Stimulated activated CD4-positive, alpha-beta T cell treated with anti-CD3 and anti-CD28 coated beads, Interleukin-12 subunit alpha, Interleukin-12 subunit beta, amount 100 ng/mL, for 48 hours (primary cell): ENCODE results near the gene GTF2I.
"Not testable (repeated sequence)": the region's sequence is repeated elsewhere in the genome, so short reads cannot be mapped to it uniquely, and the experiment has no call there.

Experiments
- DNase-seq, 3 donors: peaks; one replicate each; pipeline ENCODE4 v3.0.0-alpha.2; 2020; ENCODE audit warnings: low read depth in 2 of 3, low spot score in 1 of 3

The GTF2I gene

DNA sequence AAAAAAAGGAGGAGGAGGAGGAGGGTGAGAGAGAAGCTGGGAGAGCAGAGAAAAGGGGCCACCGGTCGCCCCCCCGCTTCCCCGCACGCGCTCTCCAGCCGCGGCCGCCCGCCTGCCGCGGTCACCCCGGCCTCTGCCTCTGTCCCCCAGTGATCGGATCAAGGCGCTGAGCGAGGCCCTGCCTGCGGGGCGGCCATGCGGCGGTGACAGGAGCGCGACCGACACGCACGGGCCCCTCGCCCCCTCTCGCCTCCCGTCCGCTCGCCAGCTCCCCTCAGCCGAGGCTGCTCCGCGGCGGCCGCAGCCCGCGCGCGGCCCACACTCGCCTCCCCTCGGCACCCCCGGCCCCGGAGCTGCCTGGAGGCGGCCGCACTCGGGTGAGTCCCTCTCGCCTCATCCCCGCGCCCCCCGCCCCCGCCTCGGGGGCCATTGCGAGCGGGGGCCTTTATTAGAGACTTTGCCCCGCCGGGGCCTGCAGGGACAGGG lies at the start of gene GTF2I:
Gene GTF2I (plus strand): TSS at position 27 of the 486 bp plus-strand sequence. CDS start 31,411 bp downstream, outside the sequence.
- DNase-seq: peak in 1 of 3 donors; percentile 33

DNA sequence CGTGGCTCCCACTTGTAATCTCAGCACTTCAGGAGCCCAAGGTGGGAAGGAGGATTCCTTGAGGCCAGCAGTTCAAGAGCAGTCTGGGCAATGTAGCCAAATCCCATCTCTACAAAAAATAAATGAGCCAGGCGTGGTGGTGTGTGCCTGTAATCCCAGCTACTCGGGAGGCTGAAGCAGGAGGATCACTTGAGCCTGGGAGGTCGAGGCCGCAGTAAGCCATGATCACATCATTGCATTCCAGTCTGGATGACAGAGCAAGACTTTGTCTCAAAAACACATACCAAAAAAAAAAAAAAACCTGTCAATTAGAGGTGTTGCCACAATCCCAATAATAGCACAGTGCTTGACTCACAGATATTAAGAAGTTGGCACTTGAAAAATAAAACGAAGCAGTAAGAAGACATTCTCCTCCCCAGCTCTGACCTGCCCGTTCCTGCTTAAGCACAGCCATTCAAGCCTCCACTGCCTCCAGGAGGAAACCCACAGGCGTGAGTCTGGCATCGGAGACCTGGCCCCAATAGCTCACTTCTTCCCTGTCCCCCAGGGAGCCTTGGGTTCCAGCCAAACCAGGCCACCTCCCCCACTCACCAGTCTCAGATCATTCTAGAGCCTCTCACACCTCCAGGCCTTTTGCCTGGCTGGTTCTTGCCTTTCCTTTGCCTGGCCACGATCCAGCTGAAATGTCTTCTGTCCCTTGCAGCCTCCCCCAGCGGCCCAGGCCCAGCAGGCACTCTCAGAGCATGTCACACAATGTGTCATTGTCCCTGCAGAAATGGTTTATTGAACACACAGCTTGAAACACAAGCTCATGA lies 45.3 kb upstream of the GTF2I start:
- no peak for DNase-seq

DNA sequence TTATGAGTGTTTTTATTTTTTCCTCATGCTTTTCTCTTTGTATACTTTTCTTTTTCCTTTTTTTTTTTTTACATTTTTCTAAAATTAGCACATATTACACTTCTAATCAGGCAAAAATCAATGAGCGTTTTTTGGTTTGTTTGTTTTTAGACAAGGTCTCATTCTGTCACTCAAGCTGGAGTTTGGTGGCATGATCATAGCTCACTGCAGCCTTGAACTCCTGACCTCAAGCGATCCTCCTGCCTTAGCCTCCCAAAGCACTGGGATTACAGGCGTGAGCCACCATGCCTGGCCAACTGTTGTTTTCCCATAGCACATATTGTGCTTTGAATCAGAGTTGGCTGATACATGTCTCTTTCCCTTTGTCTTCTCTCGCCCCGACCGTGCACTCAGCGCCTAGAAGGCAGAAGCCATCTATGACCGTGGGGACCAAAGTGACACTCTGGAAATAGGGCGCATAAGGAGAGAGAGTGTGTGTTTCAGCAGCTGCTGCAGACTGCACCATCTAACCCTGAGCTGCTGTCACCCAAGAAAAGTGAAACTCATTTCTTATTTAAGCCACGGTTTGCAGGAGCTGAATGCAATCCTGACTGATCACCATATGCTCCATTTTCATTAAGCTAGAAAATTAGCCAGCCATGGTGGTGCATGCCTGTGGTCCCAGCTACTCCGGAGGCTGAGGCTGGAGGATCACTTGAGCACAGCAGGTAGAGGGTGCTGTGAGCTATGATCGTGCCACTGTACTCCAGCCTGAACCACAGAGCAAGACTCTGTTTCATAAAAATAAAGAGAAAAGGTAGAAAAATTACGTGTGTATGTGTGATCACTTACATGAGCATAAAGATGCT lies 41.4 kb upstream of the GTF2I start:
- DNase-seq: no peak

DNA sequence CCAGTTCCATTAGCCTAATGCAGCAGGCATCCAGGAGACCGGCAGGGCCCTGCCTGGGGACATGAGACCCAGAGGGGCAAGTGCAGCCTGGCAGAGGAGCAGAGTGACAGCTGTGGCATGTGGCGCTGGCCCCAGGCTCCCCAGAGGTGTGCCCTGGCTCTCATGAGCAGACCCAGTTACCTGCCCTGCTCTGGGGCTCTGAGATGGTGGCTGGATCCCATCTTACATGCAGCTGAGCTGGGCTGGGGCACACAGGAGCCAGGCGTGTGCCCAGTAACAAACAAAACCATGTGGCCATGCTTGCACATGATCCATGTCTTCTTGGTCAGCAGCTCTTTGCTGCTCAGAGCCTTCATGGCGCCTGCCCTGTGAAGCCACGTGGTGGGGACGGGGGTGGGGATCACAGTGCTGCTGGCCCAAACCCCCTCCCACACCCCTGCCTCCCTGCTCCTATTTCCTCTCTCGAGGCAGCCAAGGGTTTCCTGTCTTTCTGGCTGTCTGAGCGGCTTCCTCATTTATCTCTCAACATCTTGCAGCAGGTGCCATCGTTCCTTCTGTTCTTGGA lies 40.3 kb upstream of the GTF2I start:
- no peak for DNase-seq

- no peak for DNase-seq
Observed at GRCh38 chr7:74619235-74619860, 38.2 kb upstream of the GTF2I start.

- no peak for DNase-seq
Observed at GRCh38 chr7:74622228-74622749, 35.2 kb upstream of the GTF2I start.

GRCh38 chr7:74623135-74623534 lies 34.4 kb upstream of the GTF2I start:
- no peak for DNase-seq

GRCh38 chr7:74625446-74625845 lies 32.1 kb upstream of the GTF2I start:
- DNase-seq: no peak

GRCh38 chr7:74627661-74628411 lies 29.7 kb upstream of the GTF2I start:
- no peak for DNase-seq

DNA sequence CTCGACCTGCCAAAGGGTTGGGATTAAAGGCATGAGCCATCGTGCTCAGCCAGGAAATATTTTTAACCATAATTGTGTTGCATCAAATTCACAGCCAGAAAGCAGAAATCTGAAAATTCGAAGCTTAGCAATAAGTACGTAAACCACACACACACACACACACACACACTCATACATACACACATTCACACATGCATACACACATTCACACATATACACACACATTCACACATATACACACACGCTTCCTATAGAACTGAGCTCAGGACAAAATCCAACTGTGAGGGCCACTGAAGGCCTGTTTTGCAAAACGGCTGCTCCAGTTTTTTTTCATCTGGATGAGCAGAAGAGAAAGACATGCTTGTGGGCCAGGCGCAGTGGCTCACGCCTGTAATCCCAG lies 25.0 kb upstream of the GTF2I start:
- DNase-seq: no peak

GRCh38 chr7:74633451-74633921 lies 24.0 kb upstream of the GTF2I start:
- no peak for DNase-seq

DNA sequence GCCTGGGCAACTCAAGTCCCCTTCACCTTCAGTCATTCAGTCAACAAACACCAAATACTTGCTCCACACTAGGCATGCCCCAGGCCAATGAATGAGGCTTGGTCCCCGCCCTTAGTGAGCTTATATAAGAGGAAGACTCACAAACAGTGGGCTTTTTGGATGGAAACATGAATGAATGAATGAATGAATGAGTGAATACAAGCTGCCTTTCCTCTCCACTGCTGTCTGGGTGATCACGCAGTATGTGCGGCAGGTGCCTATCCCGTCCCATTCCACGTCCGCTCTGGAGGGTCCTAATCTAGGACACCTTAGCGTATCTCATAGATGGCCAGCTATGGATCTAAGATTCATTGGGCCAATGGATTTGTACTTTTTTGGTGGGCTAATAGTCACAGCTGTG lies 19.8 kb upstream of the GTF2I start:
- DNase-seq: no peak

DNA sequence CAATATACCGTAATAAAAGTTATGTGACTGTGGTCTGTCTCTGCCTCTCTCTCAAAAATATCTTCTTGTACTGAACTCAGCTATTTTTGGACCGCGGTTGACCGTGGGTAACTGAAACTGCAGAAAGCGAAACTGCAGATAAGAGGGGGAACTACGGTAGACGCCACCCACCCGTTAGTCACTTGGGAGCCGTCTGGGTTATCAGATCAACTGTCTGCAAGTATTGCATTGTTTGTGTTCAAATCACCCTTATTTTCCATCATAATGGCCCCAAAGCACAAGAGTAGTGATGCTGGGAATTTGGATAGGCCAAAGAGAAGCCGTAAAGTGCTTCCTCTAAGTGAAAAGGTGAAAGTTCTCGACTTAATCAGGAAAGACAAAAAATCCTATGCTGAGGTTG lies 7.5 kb upstream of the GTF2I start:
- DNase-seq: peak; percentile 76 to 79 (median 79)

DNA sequence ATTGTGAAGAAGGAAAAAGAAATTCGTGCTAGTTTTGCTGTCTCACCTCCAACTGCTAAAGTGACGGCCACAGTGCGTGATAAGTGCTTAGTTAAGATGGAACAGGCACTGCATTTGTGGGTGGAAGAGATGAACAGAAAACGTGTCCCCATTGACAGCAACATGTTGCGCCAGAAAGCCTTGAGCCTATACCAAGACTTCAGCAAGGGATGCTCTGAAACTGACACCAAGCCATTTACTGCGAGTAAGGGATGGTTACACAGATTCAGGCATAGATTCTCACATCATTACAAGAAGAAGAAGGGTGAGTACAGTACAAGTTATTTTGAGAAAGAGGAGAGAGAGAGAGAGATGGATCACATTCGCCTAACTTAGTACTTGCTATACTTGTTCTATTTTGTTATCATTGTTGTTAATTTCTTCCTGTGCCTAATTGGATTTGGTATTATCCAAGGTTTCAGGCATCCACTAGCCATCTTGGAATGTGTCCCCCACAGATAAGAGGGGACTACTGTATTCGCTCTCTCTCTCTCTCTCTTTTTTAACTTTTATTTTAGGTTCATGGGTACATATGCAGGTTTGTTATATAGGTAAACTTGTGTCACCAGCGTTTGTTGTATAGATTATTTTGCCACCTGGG lies 6.9 kb upstream of the GTF2I start:
- peak in 1 of 3 donors; percentile 34 for DNase-seq

DNA sequence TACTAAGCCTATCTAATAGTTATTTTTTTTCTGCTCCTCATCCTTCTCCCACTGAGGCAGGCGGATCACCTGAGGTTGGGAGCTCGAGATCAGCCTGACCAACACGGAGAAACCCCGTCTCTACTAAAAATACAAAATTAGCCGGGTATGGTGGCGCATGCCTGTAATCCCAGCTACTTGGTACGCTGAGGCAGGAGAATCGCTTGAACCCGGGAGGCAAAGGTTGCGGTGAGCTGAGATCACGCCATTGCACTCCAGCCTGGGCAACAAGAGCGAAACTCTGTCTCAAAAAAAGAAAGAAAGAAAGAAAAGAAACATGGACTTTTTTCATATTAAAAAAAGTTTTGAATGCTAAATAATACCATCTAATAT lies 6.4 kb upstream of the GTF2I start:
- DNase-seq: not testable (repeated sequence)

- DNase-seq: no peak
Observed at GRCh38 chr7:74653686-74654181, 3.8 kb upstream of the GTF2I start.

DNA sequence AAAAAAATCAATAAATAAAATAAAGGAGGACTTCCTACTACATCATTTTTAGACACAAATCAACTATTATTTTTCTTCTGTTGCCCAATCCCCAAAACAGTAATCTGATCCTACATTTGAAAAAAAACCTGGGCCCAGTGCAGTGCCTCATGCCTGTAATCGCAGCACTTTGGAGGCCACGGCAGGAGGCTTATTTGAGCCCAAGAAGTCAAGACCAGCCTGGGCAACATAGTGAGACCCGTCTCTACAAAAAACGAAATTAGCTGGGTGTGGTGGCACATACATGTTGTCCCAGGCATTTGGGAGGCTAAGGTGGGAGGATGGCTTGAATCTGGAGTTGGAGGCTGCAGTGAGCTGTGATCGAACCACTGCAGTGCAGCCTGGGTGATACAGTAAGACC lies 2.7 kb upstream of the GTF2I start:
- no peak for DNase-seq

DNA sequence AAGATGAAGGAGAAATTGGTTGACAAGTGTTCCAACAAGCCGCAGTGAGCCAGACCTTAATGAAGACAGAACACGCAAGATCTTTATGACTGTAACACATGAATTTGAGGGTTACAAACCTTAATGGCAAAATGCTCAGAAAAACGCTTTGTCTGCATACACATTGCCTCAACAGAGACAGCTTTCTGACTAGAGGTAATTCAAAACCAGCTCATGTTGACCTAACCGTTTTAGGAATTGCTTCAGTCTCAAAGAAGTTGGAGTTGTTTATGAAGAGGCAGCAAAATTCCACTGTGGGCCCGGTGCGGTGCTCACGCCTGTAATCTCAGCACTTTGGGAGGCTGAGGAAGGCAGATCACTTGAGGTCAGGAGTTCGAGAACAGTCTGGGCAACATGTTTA lies 2.2 kb upstream of the GTF2I start:
- no peak for DNase-seq

DNA sequence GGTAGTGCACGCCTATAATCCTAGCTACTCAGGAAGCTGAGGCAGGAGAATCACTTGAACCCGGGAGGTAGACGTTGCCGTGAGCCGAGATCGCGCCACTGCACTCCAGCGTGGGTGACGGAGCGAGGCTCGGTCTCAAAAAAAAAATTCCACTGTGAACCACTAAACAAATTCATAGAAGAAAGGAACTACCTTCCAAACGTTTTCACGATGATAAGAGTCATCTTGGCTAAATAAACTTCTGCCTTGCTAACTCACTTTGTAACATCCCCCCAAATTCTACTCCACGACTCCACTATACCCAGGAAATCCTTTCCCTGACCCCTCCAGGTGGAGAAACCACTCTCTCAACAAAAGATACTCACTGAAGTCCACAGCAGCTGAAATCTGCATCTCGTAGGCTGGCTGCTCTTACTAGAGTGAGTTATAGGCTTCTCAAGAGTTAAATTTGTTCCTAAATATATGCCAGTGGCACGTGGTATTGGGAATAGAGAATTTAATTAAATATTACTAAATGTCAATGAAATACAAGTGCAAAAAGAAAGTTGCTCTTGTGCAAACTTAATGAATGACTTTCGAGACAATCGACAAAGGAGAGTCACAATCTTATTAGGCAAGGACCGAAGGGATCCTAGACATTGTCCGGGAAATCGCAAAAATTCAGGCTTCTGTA lies 1.6 kb upstream of the GTF2I start:
- DNase-seq: no peak
